Astrocyte (in vitro differentiated cells and primary cell): ENCODE results near the gene ITGAX. TPM values are rescaled to one million over a fixed set of nuclear protein-coding genes. Genes with fewer than 3 reads are reported as not detected.

Experiments
- DNase-seq: peaks from one replicate; pipeline ENCODE4 v3.0.0-alpha.2; 2010; ENCODE audit warnings: low read depth
- FAIRE-seq: peaks from 2 replicates; lab custom pipeline; 2011; peaks lifted over from hg19 to GRCh38; lab: Jason Lieb, UNC
- H2AFZ ChIP-seq: 2 replicates; pipeline ENCODE4 v1.6.0; 2012; ENCODE audit warnings: low read depth, low read length, inconsistent platforms
- H3K27ac ChIP-seq: 2 replicates; pipeline ENCODE4 v1.5.1; 2011; ENCODE audit warnings: low read depth, low read length, inconsistent platforms
- H3K27me3 ChIP-seq: 2 replicates; pipeline ENCODE4 v1.6.0; 2011; ENCODE audit warnings: low read length, inconsistent platforms; ENCODE audit not compliant: insufficient read depth
- H3K36me3 ChIP-seq: 2 replicates; pipeline ENCODE4 v1.5.1; 2011; ENCODE audit warnings: low read length, inconsistent platforms; ENCODE audit not compliant: insufficient read depth
- H3K4me1 ChIP-seq: 2 replicates; pipeline ENCODE4 v1.5.1; 2011; ENCODE audit warnings: low read length, inconsistent platforms; ENCODE audit not compliant: insufficient read depth
- H3K4me2 ChIP-seq: 2 replicates; pipeline ENCODE4 v1.6.0; 2012; ENCODE audit warnings: low read length, inconsistent platforms
- H3K4me3 ChIP-seq: 2 replicates; pipeline ENCODE4 v1.5.1; 2011; ENCODE audit warnings: low read depth, mild to moderate bottlenecking, low read length, inconsistent platforms; ENCODE audit not compliant: insufficient read depth
- H3K79me2 ChIP-seq: 2 replicates; pipeline ENCODE4 v1.6.0; 2012; ENCODE audit warnings: mild to moderate bottlenecking, low read length, inconsistent platforms; ENCODE audit not compliant: insufficient read depth
- H3K9ac ChIP-seq: 2 replicates; pipeline ENCODE4 v1.6.0; 2012; ENCODE audit warnings: mild to moderate bottlenecking, low read length, inconsistent platforms
- H3K9me3 ChIP-seq: 2 replicates; pipeline ENCODE4 v1.5.1; 2012; ENCODE audit warnings: low read depth, mild to moderate bottlenecking, low read length, inconsistent platforms; ENCODE audit not compliant: insufficient read depth
- H4K20me1 ChIP-seq: 2 replicates; pipeline ENCODE4 v1.6.0; 2012; ENCODE audit warnings: low read length, inconsistent platforms; ENCODE audit not compliant: insufficient read depth
- H3K27ac Mint-ChIP-seq: one replicate; pipeline ENCODE4 v1.8.0; 2021; ENCODE audit warnings: mild to moderate bottlenecking, mixed read lengths; ENCODE audit not compliant: unreplicated experiment
- H3K27me3 Mint-ChIP-seq: one replicate; pipeline ENCODE4 v1.8.0; 2021; ENCODE audit warnings: low read depth, mixed read lengths; ENCODE audit not compliant: unreplicated experiment
- H3K36me3 Mint-ChIP-seq: one replicate; pipeline ENCODE4 v1.8.0; 2021; ENCODE audit warnings: low read depth, mixed read lengths; ENCODE audit not compliant: unreplicated experiment
- H3K4me1 Mint-ChIP-seq: one replicate; pipeline ENCODE4 v1.8.0; 2021; ENCODE audit warnings: low read depth, mixed read lengths; ENCODE audit not compliant: unreplicated experiment
- H3K4me3 Mint-ChIP-seq: one replicate; pipeline ENCODE4 v1.8.0; 2021; ENCODE audit warnings: mild to moderate bottlenecking, moderate library complexity, mixed read lengths; ENCODE audit not compliant: unreplicated experiment
- H3K9me3 Mint-ChIP-seq: one replicate; pipeline ENCODE4 v1.8.0; 2021; ENCODE audit warnings: mild to moderate bottlenecking, mixed read lengths; ENCODE audit not compliant: unreplicated experiment
- CTCF ChIP-seq: IDR thresholded peaks from 2 replicates; pipeline ENCODE4 v1.5.1; 2011; ENCODE audit warnings: low read depth, mild to moderate bottlenecking, inconsistent platforms, low read length, moderate library complexity; ENCODE audit not compliant: insufficient read depth
- EZH2 ChIP-seq: IDR thresholded peaks from 2 replicates; pipeline ENCODE4 v1.6.1; 2012; ENCODE audit warnings: mild to moderate bottlenecking, low read length, inconsistent platforms; ENCODE audit not compliant: insufficient read depth
- total RNA-seq: library from RNA; stranded (reverse); gene quantifications from 2 replicates; pipeline ENCODE4 v1.2.1, GENCODE V29; 2021

The ITGAX gene
- total RNA-seq, 1 donor from 2014 or later: 0.27 TPM

DNA sequence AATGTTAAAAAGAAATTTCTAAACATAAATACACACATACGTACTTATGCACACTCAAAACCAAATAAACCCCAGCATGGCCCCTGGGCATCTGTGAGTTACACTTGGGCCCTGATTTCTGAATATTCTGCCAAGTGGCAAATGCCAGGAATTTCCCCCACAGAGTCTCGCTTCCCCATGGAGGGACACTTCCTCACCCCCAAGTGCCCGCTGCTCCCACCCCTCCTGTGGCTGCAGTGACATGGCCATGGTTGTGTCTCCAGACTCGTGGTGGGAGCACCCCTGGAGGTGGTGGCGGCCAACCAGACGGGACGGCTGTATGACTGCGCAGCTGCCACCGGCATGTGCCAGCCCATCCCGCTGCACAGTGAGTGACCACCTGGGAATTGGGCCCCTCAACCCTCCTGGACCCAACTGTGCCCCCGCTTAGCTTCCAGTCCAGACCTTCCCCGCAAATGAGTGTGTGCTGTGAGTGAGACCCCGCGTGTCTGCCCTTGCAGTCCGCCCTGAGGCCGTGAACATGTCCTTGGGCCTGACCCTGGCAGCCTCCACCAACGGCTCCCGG, 42.2 kb downstream of the ITGAX start:
- Histone ChIP-seq H3K4me1 (no peaks in the 10 kb centered on the region), H3K36me3 (no peaks in the 10 kb centered on the region), H4K20me1 (no peaks in the 10 kb centered on the region), H3K9ac (no peak overlapping the region), H3K9me3 (peaks cover 2% of the 10 kb centered on the region), H3K4me3 (no peak overlapping the region), H3K4me2 (no peak overlapping the region), H3K27me3 (no peaks in the 10 kb centered on the region), H3K79me2 (no peaks in the 10 kb centered on the region), H2AFZ (no peak overlapping the region), H3K27ac (no peak overlapping the region)
- Mint-ChIP-seq H3K36me3 (peaks cover 2% of the 10 kb centered on the region), H3K9me3 (peaks cover 10% of the 10 kb centered on the region), H3K27ac (no peak overlapping the region), H3K27me3 (peaks cover 1% of the 10 kb centered on the region), H3K4me3 (no peak overlapping the region), H3K4me1 (no peaks in the 10 kb centered on the region)
- no peak for TF ChIP-seq CTCF
- no peak for TF ChIP-seq EZH2
- DNase-seq (no peak), FAIRE-seq (no peak)

GRCh38 chr16:31397701-31398100, 42.7 kb downstream of the ITGAX start:
- peaks cover 2% of the 10 kb centered on the region for H3K9me3 ChIP-seq
- Mint-ChIP-seq H3K27me3 (peaks cover 1% of the 10 kb centered on the region), H3K4me3 (no peak overlapping the region), H3K27ac (no peak overlapping the region), H3K4me1 (no peaks in the 10 kb centered on the region), H3K9me3 (peaks cover 10% of the 10 kb centered on the region), H3K36me3 (peaks cover 2% of the 10 kb centered on the region)
- H3K9ac ChIP-seq: no peak overlapping the region
- no peaks in the 10 kb centered on the region for H3K4me1 ChIP-seq
- no peak overlapping the region for H2AFZ ChIP-seq
- no peaks in the 10 kb centered on the region for H3K36me3 ChIP-seq
- no peak overlapping the region for H3K4me2 ChIP-seq
- H3K79me2 ChIP-seq: no peaks in the 10 kb centered on the region
- H4K20me1 ChIP-seq: no peaks in the 10 kb centered on the region
- no peak for DNase-seq
- no peak overlapping the region for H3K4me3 ChIP-seq
- FAIRE-seq: no peak
- TF ChIP-seq EZH2 (no peak), CTCF (no peak)
- H3K27ac ChIP-seq: no peak overlapping the region
- H3K27me3 ChIP-seq: no peaks in the 10 kb centered on the region

GRCh38 chr16:31400191-31400590, 45.2 kb downstream of the ITGAX start:
- Histone ChIP-seq H4K20me1 (no peaks in the 10 kb centered on the region), H3K79me2 (no peaks in the 10 kb centered on the region), H3K9me3 (peaks cover 2% of the 10 kb centered on the region), H3K4me1 (no peaks in the 10 kb centered on the region), H3K4me2 (no peak overlapping the region), H3K27ac (no peak overlapping the region), H2AFZ (no peak overlapping the region), H3K36me3 (no peaks in the 10 kb centered on the region), H3K9ac (no peak overlapping the region), H3K27me3 (no peaks in the 10 kb centered on the region), H3K4me3 (no peak overlapping the region)
- no peak for DNase-seq
- FAIRE-seq: no peak
- Mint-ChIP-seq H3K27ac (no peak overlapping the region), H3K4me3 (no peak overlapping the region), H3K9me3 (peaks cover 10% of the 10 kb centered on the region), H3K27me3 (peaks cover 3% of the 10 kb centered on the region), H3K4me1 (no peaks in the 10 kb centered on the region), H3K36me3 (peaks cover 2% of the 10 kb centered on the region)
- TF ChIP-seq EZH2: no peak
- no peak for TF ChIP-seq CTCF
